T-helper 1 cell treated with Interleukin-12 subunit alpha and Interleukin-12 subunit beta and Interleukin-4 antibody, amounts not matched to agents 30 ng/mL and 1 ng/mL, for 36 hours (primary cell): ENCODE data around the gene SHQ1. TPM values are rescaled to one million over a fixed set of nuclear protein-coding genes. Genes with fewer than 3 reads are reported as not detected.

ENCODE experiments used
- intact Hi-C: fragments of 100-400 bp; cut with micrococcal nuclease; formaldehyde crosslinking; loops from one replicate; pipeline ENCODE4 v1.15.1; 2024
- total RNA-seq: library from RNA; stranded (reverse); gene quantifications from 2 replicates; pipeline ENCODE4 v1.2.3, GENCODE V29; 2022

The SHQ1 gene
- total RNA-seq, 1 donor from 2014 or later, result 26.1 TPM

GRCh38 chr3:72855001-72855400 lies 6.8 kb upstream of the SHQ1 start:
- intact Hi-C loops, result no loop called here

- intact Hi-C loops, result loop anchor here (1.0 to 5.0 kb wide), 16 partner anchors 26 to 1786 kb away; partner anchors contain the start of genes GXYLT2 and PPP4R2
Measured at GRCh38 chr3:72848703-72849081, 447 bp upstream of the SHQ1 start.

DNA sequence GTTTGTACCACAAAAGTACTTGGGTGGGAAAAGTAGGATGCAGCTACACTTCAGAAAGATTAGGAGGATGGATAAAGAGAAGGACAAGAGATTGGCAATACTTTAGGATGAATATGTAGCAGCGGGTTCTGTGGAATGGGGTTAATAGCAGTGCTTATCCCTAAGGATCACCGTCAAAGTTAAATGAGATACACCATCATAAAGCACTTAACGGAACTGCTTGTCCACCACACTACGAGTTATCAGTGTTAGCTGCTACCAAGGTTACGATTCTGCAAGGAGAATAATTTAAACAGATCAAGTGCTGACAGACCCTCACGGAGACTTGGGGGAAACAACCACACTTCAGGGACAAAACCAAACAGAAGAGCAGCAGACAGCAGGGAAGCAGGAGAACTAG lies 963 bp downstream of the SHQ1 start:
- intact Hi-C loops, result loop anchor here (2.0 to 5.0 kb wide), 6 partner anchors 225 to 1785 kb away; partner anchors contain the start of gene FOXP1

- intact Hi-C loops, result loop anchor here (2.0 to 5.0 kb wide), 6 partner anchors 226 to 1784 kb away; partner anchors contain the start of gene FOXP1
Measured at GRCh38 chr3:72846166-72846565, 2.1 kb downstream of the SHQ1 start.

- intact Hi-C loops, result no loop called here
Measured at GRCh38 chr3:72844436-72844993, 3.7 kb downstream of the SHQ1 start.

DNA sequence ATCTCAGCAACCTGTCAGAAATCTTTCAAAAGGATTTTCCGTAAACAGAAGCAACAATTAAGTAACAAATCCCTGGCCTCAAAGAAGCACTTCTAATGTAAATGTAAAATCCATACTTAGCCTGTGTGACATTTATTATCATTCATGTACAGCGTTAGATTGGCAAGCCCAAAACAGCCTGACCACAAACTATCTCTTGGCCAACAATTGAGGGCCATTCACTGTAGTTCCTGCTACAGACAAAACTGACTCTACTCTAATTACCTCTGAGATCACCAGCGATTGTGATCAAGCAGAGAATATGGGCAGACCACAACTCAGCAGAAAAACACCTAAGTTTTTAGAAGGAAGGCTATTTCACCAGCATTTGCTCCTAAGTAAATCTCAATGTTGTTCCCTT lies 9.2 kb downstream of the SHQ1 start:
- intact Hi-C loops, result no loop called here

DNA sequence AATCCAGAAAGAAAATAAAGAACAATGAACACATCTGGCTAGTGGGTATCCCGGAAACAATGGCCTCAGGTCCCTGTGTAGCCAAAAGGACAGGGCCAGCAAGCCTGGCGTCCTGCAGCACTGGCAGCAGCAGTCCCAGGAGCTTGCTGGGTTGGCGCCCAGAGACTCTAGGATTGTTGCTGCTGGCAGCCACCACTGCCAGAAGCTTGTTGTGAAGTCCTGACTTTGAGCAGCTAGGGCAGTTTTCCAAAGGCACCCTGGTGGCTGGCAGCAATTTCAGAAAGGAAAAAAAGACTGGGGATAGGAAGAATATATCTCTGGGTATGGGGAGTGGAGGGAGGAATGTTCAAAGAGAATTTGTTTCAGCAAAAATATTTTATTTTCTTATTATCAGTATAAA lies 11.3 kb downstream of the SHQ1 start:
- intact Hi-C loops, result no loop called here

- intact Hi-C loops, result no loop called here
Measured at GRCh38 chr3:72836416-72836815, 11.8 kb downstream of the SHQ1 start.

DNA sequence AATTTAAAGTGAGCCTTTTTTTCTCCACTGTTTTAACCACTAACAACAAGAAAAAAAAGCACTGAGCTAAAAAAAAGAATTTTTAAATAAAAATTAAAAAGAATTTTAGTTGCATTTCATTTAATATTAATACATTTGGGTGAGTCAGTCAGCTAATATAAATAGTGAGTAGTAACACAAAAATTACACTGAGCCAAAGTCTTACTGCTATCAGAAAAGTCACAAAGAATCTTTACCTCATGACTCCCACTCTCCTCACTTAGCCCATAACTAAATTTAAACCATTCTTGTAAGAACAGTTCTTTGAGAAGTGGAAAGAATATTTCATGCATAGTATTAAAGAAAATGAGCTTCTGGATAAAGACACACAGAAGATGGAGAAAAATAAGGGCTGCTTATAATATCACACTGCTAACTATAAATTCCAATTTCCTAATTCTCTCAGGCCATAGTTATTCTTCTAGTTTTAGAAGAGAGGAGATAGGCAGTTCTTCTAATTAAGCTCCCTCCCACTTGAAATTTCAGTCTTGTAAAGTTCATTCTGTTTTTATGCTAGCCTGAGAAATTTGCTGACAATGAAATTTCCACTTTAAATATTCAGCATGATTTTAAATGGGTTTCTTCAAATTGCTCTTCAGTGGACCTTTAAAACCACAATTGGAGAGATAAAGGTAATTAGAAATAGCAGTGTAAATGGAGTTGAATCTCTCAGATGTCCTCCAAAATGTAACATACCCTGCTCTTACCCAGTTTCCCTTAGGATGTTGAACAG lies 17.6 kb downstream of the SHQ1 start:
- intact Hi-C loops, result no loop called here

DNA sequence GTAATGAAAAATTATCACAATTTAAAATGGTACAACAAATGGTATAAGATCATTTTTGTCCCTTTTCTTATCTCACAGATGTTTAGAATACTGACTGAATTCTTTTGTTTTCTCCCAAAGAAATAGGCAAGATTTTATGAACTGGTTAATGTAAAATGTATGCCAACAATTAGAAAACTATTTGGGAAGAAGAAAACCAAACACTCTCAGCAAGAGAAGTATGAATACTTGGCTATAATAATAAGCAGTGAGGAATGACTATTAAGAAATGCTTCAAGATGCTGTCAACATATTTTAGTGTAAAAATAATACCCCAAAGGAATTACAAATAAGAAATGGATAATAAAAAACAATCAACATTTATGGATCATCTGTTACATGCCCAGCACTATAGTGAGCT lies 18.5 kb downstream of the SHQ1 start:
- intact Hi-C loops, result no loop called here

DNA sequence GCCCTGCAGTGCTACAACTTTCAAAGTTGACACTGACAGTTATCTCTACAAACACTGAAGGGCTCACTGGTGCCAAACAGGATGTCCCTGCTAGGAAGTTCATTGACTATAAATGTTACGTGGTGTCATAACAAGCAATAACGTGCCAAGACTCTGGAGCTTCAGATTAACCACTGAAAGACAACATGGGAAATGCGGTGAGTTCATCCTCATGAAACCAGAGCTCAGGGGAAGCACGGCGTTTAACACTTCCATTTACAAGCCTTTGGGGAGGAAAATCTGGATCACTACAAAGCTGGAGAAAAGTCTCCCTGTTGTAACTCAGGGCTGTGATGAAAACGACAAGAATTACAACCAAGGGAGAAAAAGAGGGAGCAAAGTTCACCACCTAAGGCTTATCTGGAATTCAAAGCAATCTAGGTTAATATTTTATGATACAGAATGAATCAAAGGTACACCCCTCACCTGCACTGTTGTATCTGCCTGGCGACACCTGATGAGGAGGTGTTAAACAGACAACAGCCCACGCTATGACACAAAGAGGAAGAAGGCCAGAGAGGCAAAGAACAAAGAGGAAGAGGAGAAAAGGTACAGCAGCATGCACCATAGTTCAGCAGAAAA lies 27.0 kb downstream of the SHQ1 start:
- intact Hi-C loops, result loop anchor here (2.0 to 5.0 kb wide), 6 partner anchors 339 to 719 kb away; no protein-coding TSS in a partner anchor

- intact Hi-C loops, result loop anchor here (2.0 to 5.0 kb wide), 6 partner anchors 338 to 718 kb away; no protein-coding TSS in a partner anchor
Measured at GRCh38 chr3:72820415-72820814, 27.8 kb downstream of the SHQ1 start.

DNA sequence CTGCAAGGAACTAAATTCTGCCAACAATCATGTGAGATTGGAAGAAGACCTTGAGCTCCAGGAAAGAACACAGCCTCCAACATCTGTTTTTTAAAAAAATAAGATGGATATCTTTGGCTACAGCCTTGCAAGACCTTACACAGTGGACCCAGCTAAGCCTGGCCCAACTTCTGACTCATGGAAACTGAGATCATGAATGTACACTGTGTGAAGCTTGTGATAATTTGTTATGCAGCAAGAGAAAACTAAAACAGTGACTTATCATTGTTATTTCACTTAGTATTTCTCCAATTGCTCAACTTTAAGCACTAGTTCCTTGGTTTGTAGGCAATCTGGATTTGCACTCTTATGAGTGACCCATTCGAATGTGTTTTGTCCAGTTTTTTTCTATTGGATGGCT lies 29.3 kb downstream of the SHQ1 start:
- intact Hi-C loops, result no loop called here

DNA sequence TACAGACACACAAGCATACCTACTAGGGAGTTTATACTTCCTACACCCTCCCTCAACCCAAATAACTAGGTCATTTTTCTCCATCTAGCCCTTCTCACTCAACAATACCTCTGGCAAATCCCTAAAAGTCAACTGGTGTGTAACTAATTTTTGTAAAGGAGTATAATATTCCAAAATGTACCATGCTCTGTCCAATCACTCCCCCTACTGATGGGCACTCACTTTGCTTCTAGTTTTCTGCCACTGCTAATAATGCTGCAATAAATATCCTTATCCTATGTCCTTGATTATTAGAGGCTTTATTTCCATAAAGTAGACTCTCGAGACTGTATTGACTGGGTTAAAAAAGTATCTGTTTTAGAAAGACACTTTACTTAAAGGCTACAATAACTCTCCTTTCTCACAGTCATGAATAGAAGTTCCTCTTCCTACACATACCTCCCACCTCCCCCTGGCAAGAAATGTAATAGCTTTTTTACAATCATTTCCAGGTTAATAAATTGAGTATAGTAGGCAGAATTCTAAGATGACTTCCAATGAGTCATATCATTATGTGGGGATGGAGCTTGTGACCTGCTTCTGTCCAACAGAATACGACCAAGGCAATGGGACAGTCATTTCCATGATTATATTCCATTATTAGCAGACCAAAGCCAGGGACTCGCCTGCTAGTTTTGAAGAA lies 30.0 kb downstream of the SHQ1 start:
- intact Hi-C loops, result no loop called here

DNA sequence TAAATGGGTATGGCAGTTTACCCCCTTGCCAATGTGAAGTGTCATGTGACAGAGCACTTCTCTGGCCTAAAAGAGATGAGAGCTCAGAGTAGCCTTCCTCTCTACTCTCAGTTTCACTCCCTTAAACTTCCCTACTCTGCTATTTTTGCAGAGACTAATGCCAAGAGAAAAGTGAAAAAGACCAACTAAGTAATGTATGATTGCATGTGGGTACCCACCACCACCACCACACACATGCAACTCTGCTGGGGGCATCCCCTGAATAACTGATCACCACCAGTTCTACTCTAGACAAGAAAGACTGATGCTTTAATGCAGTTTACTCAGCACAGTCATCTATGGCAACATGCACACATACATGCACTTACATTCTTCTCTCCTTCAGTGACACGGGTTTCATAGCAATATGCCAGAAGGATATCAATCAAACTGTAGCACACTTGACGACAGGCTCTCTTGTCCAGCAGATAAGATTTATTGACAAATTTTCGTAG lies 31.3 kb downstream of the SHQ1 start:
- intact Hi-C loops, result no loop called here

DNA sequence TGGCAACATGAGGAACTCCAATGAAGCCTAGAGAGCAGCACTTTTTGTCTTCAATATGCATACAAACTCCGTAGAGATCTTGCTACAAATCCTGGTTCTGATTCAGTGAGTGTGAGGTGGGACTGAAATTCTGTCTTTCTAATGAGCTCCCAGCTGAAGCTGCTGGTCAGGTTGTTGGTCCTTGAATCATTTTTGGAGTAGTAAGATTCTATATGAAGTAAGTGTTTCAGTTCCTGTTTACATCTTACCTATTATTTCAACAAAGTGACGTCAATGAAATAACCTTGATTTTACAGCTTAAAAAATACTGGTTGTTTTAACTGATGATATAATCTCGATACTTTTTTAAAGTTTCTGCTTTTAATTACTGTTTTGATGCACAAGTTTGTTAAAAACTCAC lies 33.9 kb downstream of the SHQ1 start:
- intact Hi-C loops, result no loop called here

DNA sequence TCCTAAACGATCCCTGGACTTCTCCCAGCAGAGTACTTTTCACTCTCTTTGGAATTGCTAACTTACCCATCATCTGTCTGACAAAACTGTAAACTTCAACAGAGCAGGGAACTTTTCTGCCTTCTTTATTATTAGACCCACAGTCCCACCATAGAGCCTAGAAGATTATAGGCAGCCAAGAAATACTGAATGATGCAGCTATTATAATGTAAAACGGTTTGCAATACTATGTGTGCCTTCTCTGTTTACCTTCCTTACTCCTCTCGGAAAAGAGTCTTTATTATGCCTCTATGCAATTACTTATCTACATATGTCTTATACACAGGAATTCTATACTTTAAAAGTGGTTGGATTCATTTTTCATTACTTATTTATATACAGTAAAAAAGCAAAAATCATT lies 36.0 kb downstream of the SHQ1 start:
- intact Hi-C loops, result no loop called here

DNA sequence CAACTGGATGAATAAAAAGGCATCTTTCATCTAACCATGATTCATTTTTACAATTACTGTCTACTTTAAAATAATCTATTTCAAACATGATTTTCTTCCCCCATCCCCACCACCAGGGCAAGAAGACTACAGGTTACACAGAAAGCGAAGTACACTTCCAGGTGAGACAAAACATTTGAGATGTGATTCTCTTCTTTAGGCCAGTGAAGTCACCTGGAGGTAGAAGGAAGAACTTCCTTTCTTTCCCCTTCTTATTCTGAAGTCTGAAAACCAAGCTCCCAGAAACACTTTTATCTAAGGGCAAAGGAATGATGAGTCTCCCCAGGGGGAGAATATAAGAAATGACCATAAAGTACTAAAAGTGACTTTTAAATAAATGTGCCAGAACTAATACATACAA lies 36.7 kb downstream of the SHQ1 start:
- intact Hi-C loops, result no loop called here

- intact Hi-C loops, result no loop called here
Measured at GRCh38 chr3:72810659-72811434, 37.4 kb downstream of the SHQ1 start.

DNA sequence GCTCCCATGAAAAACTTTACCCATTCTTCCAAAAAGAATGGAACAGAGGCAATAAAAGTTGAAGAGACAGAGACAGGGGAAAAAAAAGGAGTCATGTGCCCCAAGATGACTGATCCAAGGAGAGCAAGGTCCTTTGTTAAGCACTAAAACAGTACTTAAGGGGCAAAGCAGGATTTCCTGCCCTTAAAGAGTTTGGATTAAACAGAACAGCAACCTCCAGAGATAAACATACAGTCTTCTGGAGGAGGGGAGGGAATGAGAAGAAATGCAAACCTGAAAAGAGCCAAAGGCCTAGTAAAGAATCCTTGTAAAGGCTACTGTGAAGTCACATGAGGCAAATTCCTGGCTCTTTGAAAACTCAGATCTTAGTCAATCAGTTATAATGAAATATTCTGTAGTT lies 38.2 kb downstream of the SHQ1 start:
- intact Hi-C loops, result no loop called here

DNA sequence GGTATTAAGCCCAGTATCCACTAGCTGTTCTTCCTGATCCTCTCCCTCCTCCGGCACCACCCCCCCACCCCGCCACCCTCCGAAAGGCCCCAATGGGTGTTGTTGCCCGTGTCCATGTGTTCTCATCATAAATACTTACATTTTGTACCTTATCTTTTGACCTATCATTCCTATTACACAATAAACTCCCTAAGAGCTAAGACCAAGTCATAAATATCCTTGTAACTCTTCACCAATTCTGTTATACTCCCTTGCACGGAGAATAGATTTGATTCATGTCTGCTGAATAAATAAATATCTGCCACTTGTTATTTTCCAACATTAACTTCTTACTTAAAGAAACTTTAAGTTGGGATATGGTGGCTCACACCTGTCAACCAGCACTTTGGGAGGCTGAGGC lies 43.9 kb downstream of the SHQ1 start:
- intact Hi-C loops, result no loop called here
